IMR-90 (cell line): ENCODE measurements around the gene TULP4. TPM values are rescaled to one million over a fixed set of nuclear protein-coding genes. Genes with fewer than 3 reads are reported as not detected.
A peak's percentile ranks its signal among the peaks of the same experiment; 100 is the strongest.

Experiments
- ATAC-seq: fragments of 200-7000 bp; cut with Tn5 transposase; 2 replicates; pipeline ENCODE4 v1.9.1; 2020; ENCODE audit warnings: low read depth, mild to moderate bottlenecking, moderate library complexity
- BruUV-seq: library from RNA; stranded (reverse); fragments of 400-500 nt; replicated peaks from 2 replicates; lab custom pipeline; 2021; lab: Mats Ljungman, UMichigan
- CTCF ChIA-PET: fragments of 300-600 bp; formaldehyde crosslinking; extraction: SDS; loops from one replicate; lab custom pipeline; 2021; ENCODE audit warnings: antibody characterized with exemption; lab: Yijun Ruan, JAX
- POLR2A ChIA-PET: fragments of 300-600 bp; sonication (Branson Sonifier 250); formaldehyde crosslinking; loops from one replicate; lab custom pipeline; 2022; ENCODE audit warnings: antibody characterized with exemption; ENCODE audit not compliant: unreplicated experiment; lab: Charles Lee
- DNase-seq: peaks from one replicate; pipeline ENCODE4 v3.0.0; 2013
- H2AFZ ChIP-seq: replicated peaks from 2 replicates; pipeline ENCODE3; 2013; ENCODE audit warnings: low read length, mild to moderate bottlenecking; ENCODE audit not compliant: poor library complexity
- H2AK5ac ChIP-seq: 2 replicates; pipeline ENCODE4 v1.6.1; 2013; ENCODE audit warnings: low read depth, low read length, inconsistent platforms
- H2AK9ac ChIP-seq: replicated peaks from 2 replicates; pipeline ENCODE3; 2013; ENCODE audit warnings: mild to moderate bottlenecking, low read depth, low read length, moderate library complexity; ENCODE audit not compliant: poor library complexity
- H2BK120ac ChIP-seq: 2 replicates; pipeline ENCODE4 v1.6.1; 2013; ENCODE audit warnings: low read depth, low read length, inconsistent platforms
- H2BK15ac ChIP-seq: 3 replicates; pipeline ENCODE4 v1.6.1; 2013; ENCODE audit warnings: low read depth, low read length, inconsistent platforms
- H2BK20ac ChIP-seq: 2 replicates; pipeline ENCODE4 v1.6.1; 2013; ENCODE audit warnings: low read depth, mild to moderate bottlenecking, inconsistent platforms, low read length, moderate library complexity
- H2BK5ac ChIP-seq: 2 replicates; pipeline ENCODE4 v1.6.1; 2013; ENCODE audit warnings: mild to moderate bottlenecking, low read depth, low read length, inconsistent platforms; ENCODE audit not compliant: poor library complexity, severe bottlenecking
- H3K14ac ChIP-seq: replicated peaks from 2 replicates; pipeline ENCODE4 v1.6.1; 2013; ENCODE audit warnings: low read depth, low read length, inconsistent platforms
- H3K18ac ChIP-seq: 2 replicates; pipeline ENCODE4 v1.6.1; 2013; ENCODE audit warnings: low read depth, low read length, control low read depth
- H3K23ac ChIP-seq: 2 replicates; pipeline ENCODE4 v1.6.1; 2013; ENCODE audit warnings: low read depth, low read length, inconsistent platforms
- H3K27ac ChIP-seq: 2 replicates; pipeline ENCODE4 v1.5.1; 2013; ENCODE audit warnings: mild to moderate bottlenecking, control low read depth, low read length; ENCODE audit not compliant: insufficient read depth
- H3K27me3 ChIP-seq: 2 replicates; pipeline ENCODE4 v1.6.1; 2013; ENCODE audit warnings: low read length; ENCODE audit not compliant: control insufficient read depth, insufficient read depth
- H3K36me3 ChIP-seq: 2 replicates; pipeline ENCODE4 v1.6.1; 2013; ENCODE audit warnings: low read length, mixed read lengths; ENCODE audit not compliant: control insufficient read depth, insufficient read depth
- H3K4ac ChIP-seq: 2 replicates; pipeline ENCODE4 v1.6.1; 2013; ENCODE audit warnings: low read depth, low read length, inconsistent platforms
- H3K4me1 ChIP-seq: 2 replicates; pipeline ENCODE4 v1.6.1; 2013; ENCODE audit warnings: low read length, mixed read lengths; ENCODE audit not compliant: control insufficient read depth, insufficient read depth
- H3K4me2 ChIP-seq: 2 replicates; pipeline ENCODE4 v1.6.1; 2013; ENCODE audit warnings: low read depth, mild to moderate bottlenecking, control low read depth, low read length, moderate library complexity
- H3K4me3 ChIP-seq: 2 replicates; pipeline ENCODE4 v1.5.1; 2013; ENCODE audit warnings: low read depth, mild to moderate bottlenecking, control low read depth, low read length, moderate library complexity; ENCODE audit not compliant: insufficient read depth
- H3K56ac ChIP-seq: 2 replicates; pipeline ENCODE4 v1.6.1; 2013; ENCODE audit warnings: low read length, inconsistent platforms; ENCODE audit not compliant: insufficient read depth; ENCODE audit errors: extremely low read depth
- H3K79me1 ChIP-seq, 2 experiments: 2 replicates each; pipeline ENCODE4 v1.6.1; 2013; ENCODE audit warnings: low read length in 2 of 2, inconsistent platforms in 1 of 2, low read depth in 1 of 2
- H3K9ac ChIP-seq: 2 replicates; pipeline ENCODE4 v1.6.1; 2013; ENCODE audit warnings: low read depth, low read length, control low read depth
- H3K9me1 ChIP-seq: 2 replicates; pipeline ENCODE4 v1.6.1; 2013; ENCODE audit warnings: low read length, inconsistent platforms; ENCODE audit not compliant: insufficient read depth
- H3K9me3 ChIP-seq: 2 replicates; pipeline ENCODE4 v1.6.1; 2013; ENCODE audit warnings: low read length; ENCODE audit not compliant: control insufficient read depth, insufficient read depth
- H4K20me1 ChIP-seq: 2 replicates; pipeline ENCODE4 v1.6.1; 2013; ENCODE audit warnings: low read length, inconsistent platforms; ENCODE audit not compliant: insufficient read depth
- H4K5ac ChIP-seq: 2 replicates; pipeline ENCODE4 v1.6.1; 2013; ENCODE audit warnings: mild to moderate bottlenecking, low read depth, low read length, control low read depth
- H4K8ac ChIP-seq, 2 experiments: 2 replicates each; pipeline ENCODE4 v1.6.1; 2013; ENCODE audit warnings: low read depth in 2 of 2, low read length in 2 of 2, control low read depth in 1 of 2, inconsistent platforms in 1 of 2
- H4K91ac ChIP-seq: 2 replicates; pipeline ENCODE4 v1.6.1; 2013; ENCODE audit warnings: low read depth, low read length, inconsistent platforms; ENCODE audit not compliant: insufficient read depth
- BHLHE40 ChIP-seq: fragments of 150-350 bp; IDR thresholded peaks from 2 replicates; pipeline ENCODE4 v1.6.1; 2016; ENCODE audit warnings: mild to moderate bottlenecking, low read depth, low read length
- CEBPB ChIP-seq: IDR thresholded peaks from 2 replicates; pipeline ENCODE4 v1.6.1; 2012; ENCODE audit warnings: low read depth, low read length, improper control_type of control experiment
- CTCF ChIP-seq: conservative IDR thresholded peaks from 2 replicates; pipeline ENCODE4 v1.5.1; 2012; ENCODE audit warnings: mild to moderate bottlenecking, low read depth, low read length, improper control_type of control experiment
- SMC3 ChIP-seq: fragments of 150-350 bp; IDR thresholded peaks from 2 replicates; pipeline ENCODE4 v1.6.1; 2016; ENCODE audit warnings: low read depth, mild to moderate bottlenecking, antibody characterized with exemption, low read length, moderate library complexity
- WGBS, 2 experiments: methylation state at CpG; one replicate each; pipeline versions ENCODE4 v1.1.5 to v1.1.7; 2013; ENCODE audit warnings: missing lambda C conversion rate in 2 of 2; ENCODE audit not compliant: insufficient read length in 1 of 2; ENCODE audit errors: extremely low coverage in 2 of 2; 5-methylcytosine and 5-hydroxymethylcytosine counted together
- dilution Hi-C: fragments of 300-500 bp; cut with HindIII; formaldehyde crosslinking; loops from one replicate; pipeline ENCODE4 v1.14.3; 2018; ENCODE audit warnings: low sequenced_read_pairs; ENCODE audit not compliant: unreplicated experiment
- in situ Hi-C: fragments of 300-500 bp; cut with MboI; formaldehyde crosslinking; loops from 3 replicates; pipeline ENCODE4 v1.14.3; 2019; ENCODE audit warnings: low sequenced_read_pairs, inconsistent platforms, mixed read lengths
- intact Hi-C: fragments of 100-400 bp; cut with micrococcal nuclease; formaldehyde crosslinking; loops from 2 replicates; pipeline ENCODE4 v1.10.0; 2022
- polyA plus RNA-seq, 3 experiments: library from polyadenylated mRNA; depleted of rRNA; stranded (reverse); fragments of >200 nt; gene quantifications; 2 replicates each; pipeline ENCODE4 v1.2.3, GENCODE V29; 2012; ENCODE audit warnings: low replicate concordance in 1 of 3
- total RNA-seq: library from RNA; depleted of rRNA; stranded (reverse); fragments of >200 nt; gene quantifications from 2 replicates; pipeline ENCODE4 v1.2.3, GENCODE V29; 2012

TULP4 gene
- total and polyA plus RNA-seq, 2 of the 4 experiments (the other 2 are of a cell fraction) = 8.1 to 30.6 TPM

- ATAC-seq = no peak
- Histone ChIP-seq H4K20me1 (no peaks in the 10 kb centered on the region; the same call in 1 of the 2 replicates), H3K79me1 (peaks cover 0 to 13% of the 10 kb centered on the region in 2 experiments; a peak in 3 of 4 replicates), H3K18ac (no peak overlapping the region), H2BK5ac (no peak overlapping the region), H3K27ac (no peak overlapping the region), H4K91ac (no peak overlapping the region), H3K56ac (no peak overlapping the region), H2AFZ (no peak overlapping the region), H3K4me3 (no peak overlapping the region), H2AK9ac (no peak overlapping the region), H3K27me3 (no peaks in the 10 kb centered on the region), H3K23ac (no peak overlapping the region), H3K4me1 (peaks cover 7% of the 10 kb centered on the region), H2BK120ac (no peak overlapping the region), H3K14ac (no peak overlapping the region), H3K36me3 (peaks cover 5% of the 10 kb centered on the region), H3K4ac (no peak overlapping the region), H3K9ac (no peak overlapping the region), H3K9me3 (no peaks in the 10 kb centered on the region), H2AK5ac (no peak overlapping the region), H4K5ac (no peak overlapping the region), H3K9me1 (peaks cover 10% of the 10 kb centered on the region), H2BK20ac (no peak overlapping the region), H4K8ac (no peak overlapping the region), H2BK15ac (no peak overlapping the region), H3K4me2 (no peak overlapping the region)
- dilution Hi-C loops = no loop called here
- BruUV-seq = no TSS peak
- DNase-seq = peak; percentile 8
- no CpG with 5 or more reads among the region's 2 CpGs for WGBS, 2 experiments
- TF ChIP-seq SMC3 (no peak), BHLHE40 (no peak), CEBPB (peak; percentile 53; the same call in 1 of the 2 replicates), CTCF (no peak)
- ChIA-PET POLR2A (interaction anchor here (0.6 kb wide), 2 partner anchors 9 to 10 kb away, joined by 3 to 4 read pairs; no protein-coding TSS in a partner anchor), CTCF (no interaction called here)
- intact Hi-C loops = no loop called here
- in situ Hi-C loops = no loop called here
Observed at GRCh38 chr6:158418501-158418900, 106.2 kb downstream of the TULP4 start.
